NCI-H526 (cell line): Measurements from ENCODE around the gene ATP10A.
A peak's percentile ranks its signal among the peaks of the same experiment; 100 is the strongest.
"Not testable (repeated sequence)": the region's sequence is repeated elsewhere in the genome, so short reads cannot be mapped to it uniquely, and the experiment has no call there.

Source experiments
- DNase-seq, 2 experiments: peaks; one replicate each; lab custom pipeline; 2025; lab: John Stamatoyannopoulos, UW

Gene ATP10A

GRCh38 chr15:25856059-25856458, 7.1 kb downstream of the ATP10A start:
- DNase-seq = not testable (repeated sequence)

GRCh38 chr15:25852661-25853524, 10.2 kb downstream of the ATP10A start:
- no peak for DNase-seq

DNA sequence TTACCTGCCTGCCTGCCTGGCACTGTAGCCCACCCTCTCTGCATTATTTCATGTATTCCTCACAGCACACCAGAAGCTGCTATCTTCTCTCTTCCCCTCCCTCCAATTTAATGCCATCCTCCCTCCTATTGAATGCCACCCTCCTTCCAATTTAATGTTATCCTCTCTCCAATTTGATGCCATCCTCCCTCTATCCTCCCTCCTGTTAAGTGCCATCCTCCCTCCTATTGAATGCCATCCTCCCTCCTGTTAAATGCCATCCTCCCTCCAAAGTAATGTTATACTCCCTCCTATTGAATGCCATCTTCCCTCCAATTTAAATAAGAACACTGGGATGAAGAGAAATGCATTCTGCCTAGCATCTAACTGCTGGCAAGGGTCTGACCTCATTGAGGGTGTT, 11.1 kb downstream of the ATP10A start:
- DNase-seq = no peak

GRCh38 chr15:25850154-25851111, 12.7 kb downstream of the ATP10A start:
- peak in 1 of 2 experiments; percentile 23 for DNase-seq

- DNase-seq = no peak
These were observed 13.8 kb downstream of the ATP10A start for GRCh38 chr15:25849157-25849921.

DNA sequence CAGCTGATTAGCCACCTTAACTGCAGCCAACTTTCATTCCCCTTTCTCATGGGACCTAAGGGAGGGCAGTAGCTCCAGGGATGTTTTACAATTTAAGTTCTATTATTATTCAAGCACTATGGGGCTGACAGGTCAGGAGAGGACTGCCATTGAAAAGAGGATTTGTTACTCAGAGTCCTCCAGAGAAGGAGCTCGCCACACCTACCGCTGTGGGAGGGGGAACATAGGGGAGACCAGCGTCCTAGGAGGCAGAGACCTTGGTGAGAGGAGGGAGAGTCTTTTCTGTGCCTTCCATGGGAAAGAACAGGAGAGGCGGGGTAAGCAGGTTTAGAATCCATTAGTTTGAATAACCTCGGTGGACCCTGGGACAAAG, 14.4 kb downstream of the ATP10A start:
- no peak for DNase-seq

DNA sequence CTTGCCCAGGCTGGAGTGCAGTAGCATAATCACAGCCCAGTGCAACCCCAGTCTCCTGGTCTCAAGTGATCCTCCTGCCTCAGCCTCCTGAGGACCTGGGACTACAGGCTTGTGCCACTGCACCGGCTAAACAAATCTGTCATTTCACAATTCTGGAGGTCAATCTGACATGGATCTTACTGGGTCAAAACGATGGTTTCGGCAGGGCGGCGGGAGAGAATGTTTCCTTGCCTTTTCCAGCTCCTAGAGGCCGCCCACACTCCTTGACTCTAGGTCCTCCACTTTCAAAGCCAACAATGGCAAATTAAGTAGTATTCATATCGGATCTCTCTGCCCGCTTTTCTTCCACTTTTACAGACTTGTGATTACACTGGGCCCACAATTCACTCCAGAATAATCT, 14.8 kb downstream of the ATP10A start:
- DNase-seq = no peak

- no peak for DNase-seq
These were observed 16.1 kb downstream of the ATP10A start for GRCh38 chr15:25847051-25847450.

DNA sequence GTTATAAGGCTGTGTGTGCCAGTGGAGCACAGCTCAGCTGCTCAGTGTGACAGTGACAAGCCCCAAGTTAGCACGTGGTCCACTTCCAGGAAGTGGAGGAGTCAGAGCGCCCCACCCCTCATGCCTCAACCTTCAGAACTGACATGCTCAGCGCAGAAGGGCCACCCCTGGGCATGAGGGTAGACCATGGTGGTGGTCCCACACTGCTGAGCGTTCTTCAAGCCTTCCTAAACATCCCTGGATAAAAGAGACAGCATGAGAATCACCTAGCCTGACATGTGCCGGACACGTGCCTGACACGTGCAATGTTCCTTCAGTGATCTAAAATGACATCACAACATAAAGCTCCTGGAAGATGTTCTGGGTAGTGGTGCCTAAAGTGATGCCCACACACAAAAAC, 16.8 kb downstream of the ATP10A start:
- no peak for DNase-seq

- peak in 1 of 2 experiments; percentile 62 for DNase-seq
These were observed 18.0 kb downstream of the ATP10A start for GRCh38 chr15:25844981-25845680.

DNA sequence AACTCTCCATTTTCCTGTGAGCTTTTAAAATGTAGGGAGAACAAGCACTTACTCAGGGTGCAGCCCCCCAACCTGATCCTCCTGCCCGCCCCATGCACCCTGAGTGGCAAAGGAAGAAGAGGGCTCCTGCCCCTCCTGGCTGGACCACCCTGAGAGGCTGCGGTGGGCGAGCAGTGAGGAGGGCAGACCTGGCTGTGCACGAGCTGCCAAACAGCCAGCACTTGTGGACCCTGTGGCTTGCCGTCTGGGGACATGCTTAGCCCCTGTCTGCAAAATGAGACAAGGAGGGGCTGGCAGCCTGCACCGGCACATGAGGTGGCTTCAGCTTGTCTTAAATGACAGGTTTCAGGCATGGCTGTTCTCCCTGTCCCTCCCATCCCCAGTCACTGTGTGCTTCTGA, 18.6 kb downstream of the ATP10A start:
- DNase-seq = no peak

DNA sequence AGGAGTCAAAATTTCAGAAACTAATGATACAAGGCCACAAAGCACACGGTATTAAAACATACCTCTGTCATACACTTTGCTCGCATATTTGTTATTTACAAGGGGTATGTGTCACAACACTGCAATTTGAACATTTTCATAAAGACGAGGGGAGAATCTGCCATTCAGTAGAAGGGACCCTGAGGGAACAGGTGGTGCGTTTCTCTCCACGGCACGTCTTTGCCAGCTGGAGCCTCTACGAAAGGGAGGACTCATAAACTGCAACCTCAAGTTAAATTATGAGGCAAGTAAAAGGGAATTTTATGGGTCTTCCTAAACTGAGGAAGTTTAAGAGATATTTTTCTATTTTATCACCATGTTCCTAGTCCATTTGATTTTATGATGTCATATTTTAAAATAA, 19.1 kb downstream of the ATP10A start:
- no peak for DNase-seq

- no peak for DNase-seq
These were observed 23.4 kb downstream of the ATP10A start for GRCh38 chr15:25839638-25840156.

- DNase-seq = no peak
These were observed 24.3 kb downstream of the ATP10A start for GRCh38 chr15:25838871-25839195.

DNA sequence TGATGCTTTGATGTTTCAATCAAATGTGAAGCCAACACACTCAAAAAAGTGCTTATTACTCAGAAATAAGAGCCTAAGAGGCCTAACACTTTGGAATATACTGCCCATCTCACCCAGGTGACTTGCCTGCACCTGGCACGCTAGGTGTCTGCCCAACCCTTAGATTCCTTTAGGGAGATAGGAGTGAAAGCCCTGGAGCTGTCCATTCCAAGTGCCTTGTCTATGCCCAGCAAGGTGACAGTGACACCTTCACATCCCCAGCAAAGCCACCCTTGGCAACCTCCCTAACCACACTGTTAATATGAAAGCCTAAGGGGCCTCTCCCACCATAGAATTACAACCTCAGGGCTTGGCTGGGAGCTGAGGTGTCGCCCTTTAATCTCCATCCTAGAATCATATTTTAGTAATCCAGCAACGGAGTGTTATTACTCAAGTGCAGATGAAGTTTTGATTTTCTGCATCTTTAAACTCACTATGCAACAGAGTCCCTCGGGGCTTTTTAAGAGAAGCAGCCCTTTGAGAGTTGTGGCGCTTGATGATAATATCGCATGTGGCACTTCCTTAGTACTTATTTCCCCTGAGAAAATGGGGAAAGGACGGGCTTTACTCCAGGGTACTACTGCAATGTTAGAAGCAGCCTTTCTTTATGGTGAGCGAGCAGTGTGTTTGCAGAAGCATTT, 24.8 kb downstream of the ATP10A start:
- no peak for DNase-seq

- peak in 1 of 2 experiments; percentile 9 for DNase-seq
These were observed 31.0 kb downstream of the ATP10A start for GRCh38 chr15:25832158-25832557.

- no peak for DNase-seq
These were observed 32.2 kb downstream of the ATP10A start for GRCh38 chr15:25830844-25831451.

- no peak for DNase-seq
These were observed 34.1 kb downstream of the ATP10A start for GRCh38 chr15:25829073-25829472.

DNA sequence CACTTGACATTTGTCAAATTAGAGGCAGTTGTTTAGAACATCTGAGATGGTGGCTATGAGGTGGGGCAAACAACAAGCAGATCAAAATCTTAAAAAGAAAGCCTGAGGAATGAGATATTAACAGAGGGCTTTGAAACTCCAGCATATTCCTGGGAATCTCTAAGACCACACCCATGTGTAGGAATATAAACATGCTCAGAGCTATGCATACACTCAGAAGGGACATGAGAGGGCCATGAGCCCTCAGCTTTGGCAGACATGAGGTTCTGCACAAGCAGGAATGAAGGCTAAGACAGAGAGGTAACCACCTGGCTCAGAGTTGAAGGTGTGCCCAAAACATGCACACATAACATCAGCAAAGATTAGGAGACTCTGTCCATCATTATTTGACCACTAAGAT, 37.9 kb downstream of the ATP10A start:
- no peak for DNase-seq

DNA sequence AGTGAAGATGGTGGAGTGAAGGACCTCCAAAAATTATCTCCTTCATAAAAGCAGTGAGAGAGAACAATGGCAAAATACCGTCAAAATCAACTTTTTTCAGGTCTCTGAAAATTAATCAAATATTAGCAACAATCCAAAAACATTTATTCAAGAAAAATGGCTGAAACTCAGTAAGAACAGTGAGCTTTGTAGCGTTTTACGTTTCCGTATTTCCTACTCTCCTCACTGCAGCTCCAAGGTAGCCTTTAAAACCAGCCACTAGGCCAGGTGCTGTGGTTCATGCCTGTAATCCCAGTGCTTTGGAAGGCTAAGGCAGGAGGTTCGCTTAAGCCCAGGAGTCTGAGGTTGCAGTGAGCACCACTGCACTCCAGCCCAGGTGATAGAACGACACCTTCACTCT, 38.5 kb downstream of the ATP10A start:
- no peak for DNase-seq
